ENCODE data around the gene ZBTB18. TPM values are rescaled to one million over a fixed set of nuclear protein-coding genes. Genes with fewer than 3 reads are reported as not detected.

Gene ZBTB18
- total RNA-seq, 1 experiment from 2014 or later, result 1.8 TPM

DNA sequence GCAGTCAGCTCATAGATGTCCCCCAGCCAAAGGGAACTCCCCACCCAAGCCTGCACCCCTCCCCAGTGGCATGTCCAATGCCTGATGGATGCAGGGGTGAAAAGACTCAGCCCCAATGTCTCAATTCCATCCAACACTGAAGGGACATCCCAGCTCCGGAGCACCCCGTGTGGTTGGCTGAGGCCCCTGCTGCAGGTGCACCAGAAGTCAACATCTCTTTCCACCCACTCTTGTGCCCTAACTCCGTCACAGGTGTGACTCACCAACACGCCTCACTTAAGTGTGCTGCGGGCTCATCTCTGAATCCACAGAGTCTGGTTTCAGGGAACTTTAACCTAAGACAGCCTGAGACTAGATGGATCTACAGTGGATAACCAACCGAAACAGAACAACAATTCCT lies 40.9 kb upstream of the ZBTB18 start:
- Histone ChIP-seq H3K36me3 (ENCODE audit: control insufficient read depth in 1 of 2, insufficient read depth in 2 of 2, low read length in 2 of 2) (no peaks in the 10 kb centered on the region), H3K9ac (ENCODE audit: low read length) (no peak overlapping the region), H3K9me2 (ENCODE audit: insufficient read depth) (no peaks in the 10 kb centered on the region), H3K27ac (ENCODE audit: low read depth, low read length) (no peak overlapping the region), H3K79me2 (ENCODE audit: insufficient read depth, low read length) (no peaks in the 10 kb centered on the region), H3K4me2 (ENCODE audit: low read length) (no peak overlapping the region), H2AFZ (ENCODE audit: low read depth, low read length, poor library complexity, severe bottlenecking) (no peak overlapping the region), H3K4me1 (ENCODE audit: control insufficient read depth in 1 of 2, insufficient read depth in 2 of 2, low read length in 2 of 2) (no peaks in the 10 kb centered on the region), H3K9me3 (ENCODE audit: control insufficient read depth in 1 of 2, insufficient read depth in 1 of 2, low read depth in 1 of 2, low read length in 2 of 2) (no peaks in the 10 kb centered on the region), H3K27me3 (ENCODE audit: insufficient read depth, low read length) (peaks cover 40% of the 10 kb centered on the region), H3K4me3 (replicated peaks in 1 of 2; ENCODE audit: low read depth in 1 of 2, low read length in 2 of 2) (no peak overlapping the region), H4K20me1 (ENCODE audit: insufficient read depth) (no peaks in the 10 kb centered on the region)
- ChIA-PET POLR2A (no interaction called here), RAD21 (ENCODE audit: low non-redundant PET in 1 of 2, low total read pairs in 2 of 2, uncharacterized antibody in 2 of 2, unreplicated experiment in 2 of 2) (no interaction called here), CTCF (no interaction called here)
- no peak for TF ChIP-seq RAD21 (IDR thresholded peaks at IDR 0.05; ENCODE audit: low read depth)
- no peak for TF ChIP-seq REST (IDR thresholded peaks at IDR 0.05; ENCODE audit: low read depth)
- no peak for TF ChIP-seq ZNF274 (IDR thresholded peaks at IDR 0.05; ENCODE audit: low read depth, low read length)
- TF ChIP-seq POLR2A (IDR thresholded peaks at IDR 0.05; ENCODE audit: borderline replicate concordance, extremely low read depth, insufficient read depth, insufficient read length), result no peak
- no peak for TF ChIP-seq ZFX (IDR thresholded peaks at IDR 0.05)
- no peak for DNase-seq (ENCODE audit: low read depth, low spot score)
- ATAC-seq, result peak; percentile 77
- BruUV-seq (replicated peaks), result no TSS peak
- intact Hi-C loops (cut with micrococcal nuclease), result loop anchor here (10.0 kb wide), 1 partner anchor 265 kb away; no protein-coding TSS in a partner anchor

DNA sequence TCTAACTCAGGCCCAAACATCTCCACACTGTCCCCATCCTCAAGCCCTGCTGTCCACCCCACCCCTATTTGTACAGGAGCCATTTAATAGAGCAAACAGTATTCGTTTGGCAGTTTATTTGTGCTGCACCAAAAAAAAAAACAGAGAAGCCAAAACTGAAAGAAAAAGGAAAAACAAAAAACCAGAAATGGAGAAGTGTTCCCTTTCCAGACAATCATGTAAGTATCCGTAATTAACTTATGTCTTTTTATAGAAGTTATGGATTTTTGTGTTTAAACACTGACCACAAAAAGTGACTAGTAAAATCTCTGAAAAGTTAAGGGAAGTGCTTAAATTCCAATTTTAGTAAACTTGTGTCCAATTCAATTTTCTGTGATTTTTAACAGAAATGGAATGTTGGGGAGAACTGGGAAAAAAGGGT lies 40.4 kb upstream of the ZBTB18 start:
- intact Hi-C loops (cut with micrococcal nuclease), result loop anchor here (10.0 kb wide), 1 partner anchor 264 kb away; no protein-coding TSS in a partner anchor
- ChIA-PET RAD21 (ENCODE audit: low non-redundant PET in 1 of 2, low total read pairs in 2 of 2, uncharacterized antibody in 2 of 2, unreplicated experiment in 2 of 2) (no interaction called here), CTCF (no interaction called here), POLR2A (no interaction called here)
- Histone ChIP-seq H3K4me1 (ENCODE audit: control insufficient read depth in 1 of 2, insufficient read depth in 2 of 2, low read length in 2 of 2) (no peaks in the 10 kb centered on the region), H3K36me3 (ENCODE audit: control insufficient read depth in 1 of 2, insufficient read depth in 2 of 2, low read length in 2 of 2) (no peaks in the 10 kb centered on the region), H3K9ac (ENCODE audit: low read length) (no peak overlapping the region), H3K4me2 (ENCODE audit: low read length) (no peak overlapping the region), H3K27me3 (ENCODE audit: insufficient read depth, low read length) (peaks cover 45% of the 10 kb centered on the region), H3K9me3 (ENCODE audit: control insufficient read depth in 1 of 2, insufficient read depth in 1 of 2, low read depth in 1 of 2, low read length in 2 of 2) (no peaks in the 10 kb centered on the region), H3K9me2 (ENCODE audit: insufficient read depth) (no peaks in the 10 kb centered on the region), H3K4me3 (replicated peaks in 1 of 2; ENCODE audit: low read depth in 1 of 2, low read length in 2 of 2) (no peak overlapping the region), H3K27ac (ENCODE audit: low read depth, low read length) (no peak overlapping the region), H3K79me2 (ENCODE audit: insufficient read depth, low read length) (no peaks in the 10 kb centered on the region), H2AFZ (ENCODE audit: low read depth, low read length, poor library complexity, severe bottlenecking) (no peak overlapping the region), H4K20me1 (ENCODE audit: insufficient read depth) (no peaks in the 10 kb centered on the region)
- BruUV-seq (replicated peaks), result no TSS peak
- no peak for TF ChIP-seq SP1 (IDR thresholded peaks at IDR 0.05; ENCODE audit: low read depth)
- TF ChIP-seq ZNF274 (IDR thresholded peaks at IDR 0.05; ENCODE audit: low read depth, low read length), result no peak
- no peak for TF ChIP-seq SRF (IDR thresholded peaks at IDR 0.05; ENCODE audit: low read depth)
- TF ChIP-seq, protein P1, sequence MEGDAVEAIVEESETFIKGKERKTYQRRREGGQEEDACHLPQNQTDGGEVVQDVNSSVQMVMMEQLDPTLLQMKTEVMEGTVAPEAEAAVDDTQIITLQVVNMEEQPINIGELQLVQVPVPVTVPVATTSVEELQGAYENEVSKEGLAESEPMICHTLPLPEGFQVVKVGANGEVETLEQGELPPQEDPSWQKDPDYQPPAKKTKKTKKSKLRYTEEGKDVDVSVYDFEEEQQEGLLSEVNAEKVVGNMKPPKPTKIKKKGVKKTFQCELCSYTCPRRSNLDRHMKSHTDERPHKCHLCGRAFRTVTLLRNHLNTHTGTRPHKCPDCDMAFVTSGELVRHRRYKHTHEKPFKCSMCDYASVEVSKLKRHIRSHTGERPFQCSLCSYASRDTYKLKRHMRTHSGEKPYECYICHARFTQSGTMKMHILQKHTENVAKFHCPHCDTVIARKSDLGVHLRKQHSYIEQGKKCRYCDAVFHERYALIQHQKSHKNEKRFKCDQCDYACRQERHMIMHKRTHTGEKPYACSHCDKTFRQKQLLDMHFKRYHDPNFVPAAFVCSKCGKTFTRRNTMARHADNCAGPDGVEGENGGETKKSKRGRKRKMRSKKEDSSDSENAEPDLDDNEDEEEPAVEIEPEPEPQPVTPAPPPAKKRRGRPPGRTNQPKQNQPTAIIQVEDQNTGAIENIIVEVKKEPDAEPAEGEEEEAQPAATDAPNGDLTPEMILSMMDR (IDR thresholded peaks at IDR 0.05 in 2 of 3, conservative IDR thresholded peaks at IDR 0.05 in 1 of 3; ENCODE audit: borderline replicate concordance in 1 of 3, insufficient read depth in 1 of 3, low read depth in 2 of 3, low read length in 2 of 3), result no peak
- no peak for TF ChIP-seq REST (IDR thresholded peaks at IDR 0.05; ENCODE audit: low read depth)
- DNase-seq (ENCODE audit: low read depth, low spot score) (no peak), ATAC-seq (no peak)

All from HCT116 (cell line).